ENCODE results near the gene CYB561D2. TPM values are rescaled to one million over a fixed set of nuclear protein-coding genes. Genes with fewer than 3 reads are reported as not detected.

Gene CYB561D2
- total and polyA plus RNA-seq, 2 of the 13 experiments (the other 11 are each of a cell fraction or from before 2014, with no cell fraction given): 11.1 to 17.2 TPM

GRCh38 chr3:50358911-50359759, 8.5 kb downstream of the CYB561D2 start, which contains the start of gene TMEM115 (continued):
- TF ChIP-seq HIVEP1 (CRISPR knock-in tag; IDR thresholded peaks at IDR 0.05): no peak; the same call in 1 of the 2 replicates
- no peak for TF ChIP-seq NPAS2 (CRISPR knock-in tag; IDR thresholded peaks at IDR 0.05; ENCODE audit: borderline replicate concordance)
- TF ChIP-seq HOXA3 (CRISPR knock-in tag; IDR thresholded peaks at IDR 0.05): peak; percentile 72
- TF ChIP-seq SKIL (CRISPR knock-in tag; IDR thresholded peaks at IDR 0.05; ENCODE audit: borderline replicate concordance): no peak
- TF ChIP-seq SIN3A (IDR thresholded peaks at IDR 0.05; ENCODE audit: borderline replicate concordance, low read depth, low read length): no peak
- TF ChIP-seq ZNF883 (CRISPR knock-in tag; IDR thresholded peaks at IDR 0.05; ENCODE audit: not compliant biosample characterization): peak; percentile 45
- peak; percentile 87; the same call in 1 of the 2 replicates for TF ChIP-seq ZBTB10 (CRISPR knock-in tag; IDR thresholded peaks at IDR 0.05; ENCODE audit: borderline replicate concordance)
- TF ChIP-seq JDP2 (CRISPR knock-in tag; IDR thresholded peaks at IDR 0.05; ENCODE audit: borderline replicate concordance): no peak
- TF ChIP-seq MEIS2 (CRISPR knock-in tag; IDR thresholded peaks at IDR 0.05): peak; percentile 77
- TF ChIP-seq SYNCRIP (IDR thresholded peaks at IDR 0.05; ENCODE audit: insufficient read depth, low read depth, low read length): no peak
- peak; percentile 59; the same call in 1 of the 2 replicates for TF ChIP-seq ZBTB34 (CRISPR knock-in tag; IDR thresholded peaks at IDR 0.05)
- TF ChIP-seq MAZ (IDR thresholded peaks at IDR 0.05; ENCODE audit: borderline replicate concordance, low read depth, low read length): no peak
- peak; percentile 88 for TF ChIP-seq MAZ (CRISPR knock-in tag; IDR thresholded peaks at IDR 0.05; ENCODE audit: low read depth)
- TF ChIP-seq ZNF614 (CRISPR knock-in tag; IDR thresholded peaks at IDR 0.05; ENCODE audit: borderline replicate concordance): peak; percentile 58; the same call in 1 of the 2 replicates
- TF ChIP-seq THAP7 (CRISPR knock-in tag; IDR thresholded peaks at IDR 0.05): no peak
- TF ChIP-seq PITX1 (CRISPR knock-in tag; IDR thresholded peaks at IDR 0.05): peak; percentile 69
- TF ChIP-seq ZNF577 (CRISPR knock-in tag; IDR thresholded peaks at IDR 0.05; ENCODE audit: borderline replicate concordance, low read depth): peak; percentile 92
